ENCODE results near the gene NAA80. TPM values are rescaled to one million over a fixed set of nuclear protein-coding genes. Genes with fewer than 3 reads are reported as not detected.

NAA80 gene
- total and polyA plus RNA-seq, 2 donors (not counting 3 experiments of a cell fraction or from before 2014, with no cell fraction given): 9.0 to 13.1 TPM

GRCh38 chr3:50260027-50260941, 38.9 kb downstream of the NAA80 start:
- intact Hi-C loops (cut with micrococcal nuclease) (loop anchor here (1.0 to 10.0 kb wide), 5 partner anchors 13 to 135 kb away; no protein-coding TSS in a partner anchor), dilution Hi-C loops (cut with MboI; ENCODE audit: extremely low pct_ligation_motif_present, low sequenced_read_pairs) (no loop called here)
- Histone ChIP-seq H3K79me2 (ENCODE audit: control insufficient read depth, insufficient read depth, low read length) (peaks cover 20% of the 10 kb centered on the region), H3K4me2 (ENCODE audit: insufficient read depth, low read length) (peak overlapping the region; percentile 50), H3K27ac (ENCODE audit: insufficient read depth, low read depth, low read length) (peak overlapping the region; percentile 88), H3K27me3 (ENCODE audit: control insufficient read depth in 2 of 2, insufficient read depth in 2 of 2, low read length in 2 of 2) (no peaks in the 10 kb centered on the region), H4K20me1 (replicated peaks; ENCODE audit: control insufficient read depth, extremely low read depth, insufficient read depth, low read length) (no peaks in the 10 kb centered on the region), H3K9me1 (replicated peaks; ENCODE audit: control insufficient read depth, extremely low read depth, insufficient read depth, low read length) (no peaks in the 10 kb centered on the region), H3K4me3 (replicated peaks in 1 of 3; ENCODE audit: insufficient read depth in 1 of 3, low read depth in 1 of 3, low read length in 3 of 3) (peak overlapping the region in 2 of 3 experiments; percentile 25 to 31), H3K9ac (replicated peaks; ENCODE audit: extremely low read depth, insufficient read depth, low read length) (peak overlapping the region; percentile 89), H2AFZ (ENCODE audit: low read depth, low read length) (no peak overlapping the region), H3K36me3 (ENCODE audit: control insufficient read depth in 2 of 2, extremely low read depth in 1 of 2, insufficient read depth in 2 of 2, low read length in 2 of 2) (peaks cover 14 to 30% of the 10 kb centered on the region in 2 experiments), H3K4me1 (ENCODE audit: control insufficient read depth, extremely low read depth, insufficient read depth, low read length) (peaks cover 28% of the 10 kb centered on the region), H3K9me3 (replicated peaks; ENCODE audit: control insufficient read depth, insufficient read depth, low read length) (no peaks in the 10 kb centered on the region)
- FAIRE-seq: peak; percentile 83
- peak; percentile 93 for DNase-seq (ENCODE audit: low read depth, low spot score)
- ChIA-PET POLR2A (interaction anchor here (2.1 kb wide), 1 partner anchor 17 kb away, joined by 11 read pairs; no protein-coding TSS in a partner anchor), CTCF (interaction anchor here (0.6 to 8.6 kb wide), 20 partner anchors 9 to 75 kb away, joined by 3 to 98 read pairs (median 5); partner anchors contain the start of genes GNAI2, GNAT1, HYAL3 and NAA80)
- no TSS peak for BruUV-seq (replicated peaks)
- TF ChIP-seq JUN (IDR thresholded peaks at IDR 0.05; ENCODE audit: borderline replicate concordance, insufficient read depth, insufficient read length, low read depth): no peak
- TF ChIP-seq MYC (IDR thresholded peaks at IDR 0.05; ENCODE audit: low read depth, low read length): no peak
- peak; percentile 97 to 99 for TF ChIP-seq CTCF (IDR thresholded peaks at IDR 0.05; ENCODE audit: extremely low read depth in 1 of 2, insufficient read depth in 1 of 2, low read depth in 1 of 2, low read length in 2 of 2)
- no peak for TF ChIP-seq MAX (IDR thresholded peaks at IDR 0.05; ENCODE audit: insufficient read depth, insufficient read length)
- no peak for TF ChIP-seq GATA2 (IDR thresholded peaks at IDR 0.05; ENCODE audit: insufficient read depth, insufficient read length, low read depth, low read length)
- no peak for TF ChIP-seq EZH2 (IDR thresholded peaks at IDR 0.05; ENCODE audit: borderline replicate concordance, low read depth, low read length, severe bottlenecking)
- TF ChIP-seq POLR2AphosphoS5 (IDR thresholded peaks at IDR 0.05; ENCODE audit: insufficient read depth, low read depth, low read length): peak; percentile 99
- peak; percentile 14 for TF ChIP-seq FOS (IDR thresholded peaks at IDR 0.05; ENCODE audit: borderline replicate concordance, insufficient read depth, low read length)
- TF ChIP-seq POLR2A (IDR thresholded peaks at IDR 0.05; ENCODE audit: low read depth, low read length): peak; percentile 88

All from endothelial cell of umbilical vein (primary cell).